ENCODE results near the gene CADM3.

DNA sequence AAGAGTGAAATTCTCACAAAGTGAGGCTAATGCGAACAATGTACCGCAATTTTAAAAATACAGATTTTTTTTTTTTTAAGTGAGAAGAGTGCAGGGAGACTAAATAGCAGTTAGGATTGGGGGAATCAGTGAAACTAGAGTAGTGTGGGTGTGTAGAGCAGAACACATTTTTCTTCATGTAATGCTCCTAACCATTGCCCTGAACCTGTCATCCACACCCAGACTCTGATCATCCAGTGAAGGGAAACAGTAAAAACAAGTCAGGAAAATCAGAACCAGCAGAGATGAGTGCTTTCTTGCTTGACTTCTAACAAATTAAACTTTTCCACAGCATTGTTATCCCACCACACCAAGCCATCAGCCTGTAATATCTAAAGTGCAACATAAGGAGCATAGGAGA is 9.1 kb downstream of the CADM3 start:
- TF ChIP-seq, protein P1, sequence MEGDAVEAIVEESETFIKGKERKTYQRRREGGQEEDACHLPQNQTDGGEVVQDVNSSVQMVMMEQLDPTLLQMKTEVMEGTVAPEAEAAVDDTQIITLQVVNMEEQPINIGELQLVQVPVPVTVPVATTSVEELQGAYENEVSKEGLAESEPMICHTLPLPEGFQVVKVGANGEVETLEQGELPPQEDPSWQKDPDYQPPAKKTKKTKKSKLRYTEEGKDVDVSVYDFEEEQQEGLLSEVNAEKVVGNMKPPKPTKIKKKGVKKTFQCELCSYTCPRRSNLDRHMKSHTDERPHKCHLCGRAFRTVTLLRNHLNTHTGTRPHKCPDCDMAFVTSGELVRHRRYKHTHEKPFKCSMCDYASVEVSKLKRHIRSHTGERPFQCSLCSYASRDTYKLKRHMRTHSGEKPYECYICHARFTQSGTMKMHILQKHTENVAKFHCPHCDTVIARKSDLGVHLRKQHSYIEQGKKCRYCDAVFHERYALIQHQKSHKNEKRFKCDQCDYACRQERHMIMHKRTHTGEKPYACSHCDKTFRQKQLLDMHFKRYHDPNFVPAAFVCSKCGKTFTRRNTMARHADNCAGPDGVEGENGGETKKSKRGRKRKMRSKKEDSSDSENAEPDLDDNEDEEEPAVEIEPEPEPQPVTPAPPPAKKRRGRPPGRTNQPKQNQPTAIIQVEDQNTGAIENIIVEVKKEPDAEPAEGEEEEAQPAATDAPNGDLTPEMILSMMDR (IDR thresholded peaks at IDR 0.05; ENCODE audit: extremely low read depth in 1 of 2, insufficient read depth in 1 of 2, low read depth in 1 of 2, low read length in 2 of 2) = no peak
- TF ChIP-seq JUN (IDR thresholded peaks at IDR 0.05; ENCODE audit: borderline replicate concordance, insufficient read depth, insufficient read length, low read depth) (no peak), POLR2A (IDR thresholded peaks at IDR 0.05; ENCODE audit: low read depth, low read length) (no peak), EZH2 (IDR thresholded peaks at IDR 0.05; ENCODE audit: borderline replicate concordance, low read depth, low read length, severe bottlenecking) (no peak), MYC (IDR thresholded peaks at IDR 0.05; ENCODE audit: low read depth, low read length) (no peak), POLR2AphosphoS5 (IDR thresholded peaks at IDR 0.05; ENCODE audit: insufficient read depth, low read depth, low read length) (no peak)
- TF ChIP-seq, protein P2, sequence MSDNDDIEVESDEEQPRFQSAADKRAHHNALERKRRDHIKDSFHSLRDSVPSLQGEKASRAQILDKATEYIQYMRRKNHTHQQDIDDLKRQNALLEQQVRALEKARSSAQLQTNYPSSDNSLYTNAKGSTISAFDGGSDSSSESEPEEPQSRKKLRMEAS (IDR thresholded peaks at IDR 0.05; ENCODE audit: insufficient read depth, insufficient read length) = no peak
